Hepatocyte (in vitro differentiated cells): ENCODE data around the gene KCND3. TPM values are rescaled to one million over a fixed set of nuclear protein-coding genes. Genes with fewer than 3 reads are reported as not detected.

Experiments
- DNase-seq: peaks from one replicate; pipeline ENCODE4 v3.0.0-alpha.2; 2016; ENCODE audit warnings: low spot score
- H2AFZ ChIP-seq: fragments of 200-600 bp; sonication (generic); 2 replicates; pipeline ENCODE4 v1.6.0; 2016; ENCODE audit warnings: antibody characterized with exemption, mild to moderate bottlenecking
- H3K27ac ChIP-seq: fragments of 200-600 bp; sonication (generic); 2 replicates; pipeline ENCODE4 v1.5.1; 2016; ENCODE audit warnings: mild to moderate bottlenecking
- H3K27me3 ChIP-seq: fragments of 200-600 bp; sonication (generic); 2 replicates; pipeline ENCODE4 v1.6.1; 2016
- H3K36me3 ChIP-seq: fragments of 200-600 bp; sonication (generic); replicated peaks from 2 replicates; pipeline ENCODE4 v1.5.1; 2016; ENCODE audit warnings: low read depth; ENCODE audit not compliant: insufficient read depth
- H3K4me1 ChIP-seq: fragments of 200-600 bp; sonication (generic); 2 replicates; pipeline ENCODE4 v1.5.1; 2016; ENCODE audit warnings: mild to moderate bottlenecking, moderate library complexity; ENCODE audit not compliant: insufficient read depth
- H3K4me2 ChIP-seq: fragments of 200-600 bp; sonication (generic); 2 replicates; pipeline ENCODE4 v1.6.0; 2016
- H3K4me3 ChIP-seq: fragments of 200-600 bp; sonication (generic); 2 replicates; pipeline ENCODE4 v1.5.1; 2016; ENCODE audit warnings: mild to moderate bottlenecking
- H3K79me2 ChIP-seq: fragments of 200-600 bp; sonication (generic); 2 replicates; pipeline ENCODE4 v1.6.0; 2017; ENCODE audit warnings: mild to moderate bottlenecking
- H3K9me2 ChIP-seq: fragments of 200-600 bp; sonication (generic); replicated peaks from 2 replicates; pipeline ENCODE4 v1.6.0; 2017; ENCODE audit warnings: mild to moderate bottlenecking; ENCODE audit not compliant: insufficient read depth
- H3K9me3 ChIP-seq: fragments of 200-600 bp; sonication (generic); 2 replicates; pipeline ENCODE4 v1.5.1; 2016; ENCODE audit warnings: low read depth, mild to moderate bottlenecking
- H4K20me1 ChIP-seq: fragments of 200-600 bp; sonication (generic); 2 replicates; pipeline ENCODE4 v1.6.0; 2016; ENCODE audit warnings: mild to moderate bottlenecking; ENCODE audit not compliant: insufficient read depth, poor library complexity, severe bottlenecking
- EZH2 ChIP-seq: fragments of 200-600 bp; sonication (generic); IDR thresholded peaks from 2 replicates; pipeline ENCODE4 v1.6.1; 2016; ENCODE audit warnings: antibody characterized with exemption, mild to moderate bottlenecking, borderline replicate concordance
- EZH2phosphoT487 ChIP-seq: fragments of 200-600 bp; sonication (generic); IDR thresholded peaks from one replicate; pipeline ENCODE4 v1.6.1; 2018; ENCODE audit warnings: antibody characterized with exemption, mild to moderate bottlenecking, low read depth, moderate library complexity; ENCODE audit not compliant: unreplicated experiment, severe bottlenecking
- WGBS: methylation state at CpG from one replicate; pipeline ENCODE4 v1.1.6; 2016; ENCODE audit warnings: low lambda C conversion rate; ENCODE audit errors: missing lambda C conversion rate; 5-methylcytosine and 5-hydroxymethylcytosine counted together
- polyA plus RNA-seq: library from polyadenylated mRNA; unstranded; fragments of >200 nt; fragmentation: Nextera tagmentation; extraction: Ambion mirVana; gene quantifications from 2 replicates; pipeline ENCODE4 v1.2.1, GENCODE V29; 2016
- total RNA-seq: library from RNA; depleted of rRNA; stranded (reverse); fragments of >200 nt; gene quantifications from 2 replicates; pipeline ENCODE4 v1.2.3, GENCODE V29; 2014
- TF ChIP-seq, protein P1 (sequence below): fragments of 200-600 bp; sonication (generic); IDR thresholded peaks from 2 replicates; pipeline ENCODE4 v1.5.1; 2016; ENCODE audit warnings: antibody characterized with exemption, mild to moderate bottlenecking; ENCODE audit not compliant: poor library complexity

KCND3 gene
- total and polyA plus RNA-seq, 2 experiments from 2014 or later, result 1.4 to 2.7 TPM

DNA sequence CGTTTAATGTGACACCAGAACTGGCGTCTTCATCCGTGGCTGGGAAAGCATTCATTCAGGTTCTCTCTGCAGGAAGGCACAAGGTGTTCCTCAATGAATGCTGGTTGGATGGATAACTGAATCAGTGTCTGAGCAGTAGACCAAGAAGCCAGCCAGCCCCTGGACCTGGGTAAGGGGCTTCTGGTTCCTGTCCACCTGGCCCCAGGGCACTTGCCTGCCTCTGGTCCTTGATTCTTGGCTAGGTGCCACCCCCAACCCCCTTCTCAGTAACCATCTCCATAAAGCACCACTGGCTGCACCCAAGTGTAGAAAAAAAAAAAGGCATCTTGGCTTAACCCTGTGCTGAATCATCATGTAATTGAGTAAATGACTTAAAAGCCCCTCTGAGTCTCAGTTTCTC is 59.1 kb downstream of the KCND3 start:
- DNase-seq, result no peak
- H4K20me1 ChIP-seq, result no peaks in the 10 kb centered on the region
- TF ChIP-seq EZH2, result no peak
- TF ChIP-seq EZH2phosphoT487, result no peak
- TF ChIP-seq, protein P1, sequence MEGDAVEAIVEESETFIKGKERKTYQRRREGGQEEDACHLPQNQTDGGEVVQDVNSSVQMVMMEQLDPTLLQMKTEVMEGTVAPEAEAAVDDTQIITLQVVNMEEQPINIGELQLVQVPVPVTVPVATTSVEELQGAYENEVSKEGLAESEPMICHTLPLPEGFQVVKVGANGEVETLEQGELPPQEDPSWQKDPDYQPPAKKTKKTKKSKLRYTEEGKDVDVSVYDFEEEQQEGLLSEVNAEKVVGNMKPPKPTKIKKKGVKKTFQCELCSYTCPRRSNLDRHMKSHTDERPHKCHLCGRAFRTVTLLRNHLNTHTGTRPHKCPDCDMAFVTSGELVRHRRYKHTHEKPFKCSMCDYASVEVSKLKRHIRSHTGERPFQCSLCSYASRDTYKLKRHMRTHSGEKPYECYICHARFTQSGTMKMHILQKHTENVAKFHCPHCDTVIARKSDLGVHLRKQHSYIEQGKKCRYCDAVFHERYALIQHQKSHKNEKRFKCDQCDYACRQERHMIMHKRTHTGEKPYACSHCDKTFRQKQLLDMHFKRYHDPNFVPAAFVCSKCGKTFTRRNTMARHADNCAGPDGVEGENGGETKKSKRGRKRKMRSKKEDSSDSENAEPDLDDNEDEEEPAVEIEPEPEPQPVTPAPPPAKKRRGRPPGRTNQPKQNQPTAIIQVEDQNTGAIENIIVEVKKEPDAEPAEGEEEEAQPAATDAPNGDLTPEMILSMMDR, result no peak

DNA sequence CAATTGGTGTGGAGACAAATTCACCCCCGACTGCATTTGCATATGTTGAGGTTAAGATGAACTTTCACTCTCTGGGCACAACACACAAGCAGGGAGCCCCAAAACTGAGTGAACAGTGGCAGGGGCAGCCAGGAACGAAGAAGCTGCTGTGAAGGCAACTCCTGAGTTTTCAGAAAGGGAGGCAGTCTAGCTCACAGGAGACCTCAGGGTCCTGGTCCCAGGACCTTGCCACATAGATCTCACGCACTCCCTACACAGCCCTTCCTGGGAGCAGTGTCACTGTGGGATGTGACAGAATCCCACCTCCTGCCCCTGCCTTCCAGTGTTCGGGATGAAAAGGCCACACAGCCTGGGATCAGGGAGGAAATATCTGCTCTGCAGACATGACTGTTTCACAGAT is 60.9 kb downstream of the KCND3 start:
- WGBS, result 80% methylated on average over 4 of the region's 4 CpGs

More for the DNA sequence above, 59.1 kb downstream of the KCND3 start:
- H2AFZ ChIP-seq, result no peak overlapping the region
- H3K79me2 ChIP-seq, result no peaks in the 10 kb centered on the region
- WGBS, result 91% methylated on average over 3 of the region's 3 CpGs
- no peak overlapping the region for H3K4me2 ChIP-seq
- H3K27ac ChIP-seq, result no peak overlapping the region
- H3K4me1 ChIP-seq, result no peaks in the 10 kb centered on the region
- H3K9me3 ChIP-seq, result no peaks in the 10 kb centered on the region
- no peaks in the 10 kb centered on the region for H3K9me2 ChIP-seq
- H3K4me3 ChIP-seq, result no peak overlapping the region
- H3K36me3 ChIP-seq, result no peaks in the 10 kb centered on the region
- no peaks in the 10 kb centered on the region for H3K27me3 ChIP-seq

DNA sequence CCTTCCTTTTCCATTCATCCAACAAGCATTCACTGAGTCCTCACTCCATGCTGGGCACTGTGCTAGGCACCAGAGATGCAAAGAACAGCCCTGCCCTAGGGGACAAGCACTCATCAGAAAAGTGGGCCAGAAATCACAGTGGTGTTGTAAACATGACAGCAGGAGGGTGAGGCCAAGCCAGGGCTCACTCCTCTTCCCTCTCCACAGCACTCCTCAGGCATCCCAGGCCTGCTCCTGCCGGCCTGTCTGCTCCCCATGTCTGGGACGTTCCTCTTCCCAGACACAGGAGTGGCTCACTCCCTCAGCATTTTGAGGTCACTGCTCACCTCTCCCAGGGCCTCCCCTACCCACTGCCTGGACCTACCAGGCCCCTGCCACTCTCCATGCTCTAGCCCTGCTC is 61.8 kb downstream of the KCND3 start:
- H3K9me3 ChIP-seq, result no peaks in the 10 kb centered on the region
- no peak overlapping the region for H3K4me2 ChIP-seq
- TF ChIP-seq EZH2 (no peak), EZH2phosphoT487 (no peak)
- TF ChIP-seq, protein P1, result no peak
- WGBS, result 49% methylated on average over 2 of the region's 2 CpGs
- H3K9me2 ChIP-seq, result no peaks in the 10 kb centered on the region
- no peak for DNase-seq
- H3K79me2 ChIP-seq, result no peaks in the 10 kb centered on the region
- no peaks in the 10 kb centered on the region for H3K4me1 ChIP-seq
- H2AFZ ChIP-seq, result no peak overlapping the region
- no peaks in the 10 kb centered on the region for H3K27me3 ChIP-seq
- H3K36me3 ChIP-seq, result no peaks in the 10 kb centered on the region
- H3K4me3 ChIP-seq, result no peak overlapping the region
- no peak overlapping the region for H3K27ac ChIP-seq
- H4K20me1 ChIP-seq, result no peaks in the 10 kb centered on the region

More for the DNA sequence above, 60.9 kb downstream of the KCND3 start:
- DNase-seq, result no peak
- H3K9me2 ChIP-seq, result no peaks in the 10 kb centered on the region
- H3K9me3 ChIP-seq, result no peaks in the 10 kb centered on the region
- TF ChIP-seq EZH2phosphoT487 (no peak), EZH2 (no peak)
- TF ChIP-seq, protein P1, result no peak
- H3K27me3 ChIP-seq, result no peaks in the 10 kb centered on the region
- no peak overlapping the region for H3K4me3 ChIP-seq
- no peak overlapping the region for H3K4me2 ChIP-seq
- no peaks in the 10 kb centered on the region for H4K20me1 ChIP-seq
- no peak overlapping the region for H3K27ac ChIP-seq
- no peaks in the 10 kb centered on the region for H3K36me3 ChIP-seq
- no peaks in the 10 kb centered on the region for H3K4me1 ChIP-seq
- no peaks in the 10 kb centered on the region for H3K79me2 ChIP-seq
- no peak overlapping the region for H2AFZ ChIP-seq

DNA sequence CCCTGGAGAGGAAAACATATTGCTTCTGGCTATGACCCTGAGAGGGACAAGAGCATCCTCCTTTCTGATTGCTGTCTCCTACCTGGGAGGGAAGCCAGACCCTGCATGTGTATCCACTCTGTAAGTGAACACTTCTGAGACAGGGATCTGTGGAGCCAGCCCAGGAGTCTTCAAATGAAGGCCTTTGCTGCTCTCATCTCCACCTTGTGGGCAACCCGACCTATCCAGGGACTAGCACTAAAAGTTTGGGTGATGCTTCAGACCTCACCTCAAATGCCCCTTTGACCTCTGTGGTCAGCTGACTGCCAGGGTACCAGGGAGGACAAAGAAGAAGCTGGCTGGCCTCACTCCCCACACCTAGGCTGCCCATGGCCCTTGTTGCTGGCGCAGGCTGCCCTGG is 64.7 kb downstream of the KCND3 start:
- no peaks in the 10 kb centered on the region for H3K9me2 ChIP-seq
- WGBS, result 64% methylated on average over 2 of the region's 2 CpGs
- H3K4me1 ChIP-seq, result no peaks in the 10 kb centered on the region
- H3K4me2 ChIP-seq, result no peak overlapping the region
- H3K27me3 ChIP-seq, result no peaks in the 10 kb centered on the region
- H3K27ac ChIP-seq, result no peak overlapping the region
- H3K4me3 ChIP-seq, result no peak overlapping the region
- no peak overlapping the region for H2AFZ ChIP-seq
- H3K9me3 ChIP-seq, result no peaks in the 10 kb centered on the region
- no peak for TF ChIP-seq EZH2phosphoT487
- TF ChIP-seq EZH2, result no peak
- TF ChIP-seq, protein P1, result no peak
- no peaks in the 10 kb centered on the region for H3K79me2 ChIP-seq
- DNase-seq, result no peak
- no peaks in the 10 kb centered on the region for H4K20me1 ChIP-seq
- H3K36me3 ChIP-seq, result no peaks in the 10 kb centered on the region
